ENCODE results near the gene ABCA3.

- TF ChIP-seq CTCF (IDR thresholded peaks at IDR 0.05) (no peak), POLR2A (IDR thresholded peaks at IDR 0.05) (no peak), EP300 (IDR thresholded peaks at IDR 0.05) (no peak)
Observed at GRCh38 chr16:2386990-2387389, 46.5 kb upstream of the ABCA3 start.

Measured in tibial nerve (tissue), 4 donors.